IMR-90 (cell line): ENCODE data around the gene DYNLT4. TPM values are rescaled to one million over a fixed set of nuclear protein-coding genes. Genes with fewer than 3 reads are reported as not detected.

Experiments used
- ATAC-seq: fragments of 200-7000 bp; cut with Tn5 transposase; 2 replicates; pipeline ENCODE4 v1.9.1; 2020; ENCODE audit warnings: low read depth, mild to moderate bottlenecking, moderate library complexity
- BruUV-seq: library from RNA; stranded (reverse); fragments of 400-500 nt; replicated peaks from 2 replicates; lab custom pipeline; 2021; lab: Mats Ljungman, UMichigan
- CTCF ChIA-PET: fragments of 300-600 bp; formaldehyde crosslinking; extraction: SDS; loops from one replicate; lab custom pipeline; 2021; ENCODE audit warnings: antibody characterized with exemption; lab: Yijun Ruan, JAX
- POLR2A ChIA-PET: fragments of 300-600 bp; sonication (Branson Sonifier 250); formaldehyde crosslinking; loops from one replicate; lab custom pipeline; 2022; ENCODE audit warnings: antibody characterized with exemption; ENCODE audit not compliant: unreplicated experiment; lab: Charles Lee
- DNase-seq: peaks from one replicate; pipeline ENCODE4 v3.0.0; 2013
- H2AFZ ChIP-seq: replicated peaks from 2 replicates; pipeline ENCODE3; 2013; ENCODE audit warnings: low read length, mild to moderate bottlenecking; ENCODE audit not compliant: poor library complexity
- H2AK5ac ChIP-seq: 2 replicates; pipeline ENCODE4 v1.6.1; 2013; ENCODE audit warnings: low read depth, low read length, inconsistent platforms
- H2AK9ac ChIP-seq: replicated peaks from 2 replicates; pipeline ENCODE3; 2013; ENCODE audit warnings: mild to moderate bottlenecking, low read depth, low read length, moderate library complexity; ENCODE audit not compliant: poor library complexity
- H2BK120ac ChIP-seq: 2 replicates; pipeline ENCODE4 v1.6.1; 2013; ENCODE audit warnings: low read depth, low read length, inconsistent platforms
- H2BK15ac ChIP-seq: 3 replicates; pipeline ENCODE4 v1.6.1; 2013; ENCODE audit warnings: low read depth, low read length, inconsistent platforms
- H2BK20ac ChIP-seq: 2 replicates; pipeline ENCODE4 v1.6.1; 2013; ENCODE audit warnings: low read depth, mild to moderate bottlenecking, inconsistent platforms, low read length, moderate library complexity
- H2BK5ac ChIP-seq: 2 replicates; pipeline ENCODE4 v1.6.1; 2013; ENCODE audit warnings: mild to moderate bottlenecking, low read depth, low read length, inconsistent platforms; ENCODE audit not compliant: poor library complexity, severe bottlenecking
- H3K14ac ChIP-seq: replicated peaks from 2 replicates; pipeline ENCODE4 v1.6.1; 2013; ENCODE audit warnings: low read depth, low read length, inconsistent platforms
- H3K18ac ChIP-seq: 2 replicates; pipeline ENCODE4 v1.6.1; 2013; ENCODE audit warnings: low read depth, low read length, control low read depth
- H3K23ac ChIP-seq: 2 replicates; pipeline ENCODE4 v1.6.1; 2013; ENCODE audit warnings: low read depth, low read length, inconsistent platforms
- H3K27ac ChIP-seq: 2 replicates; pipeline ENCODE4 v1.5.1; 2013; ENCODE audit warnings: mild to moderate bottlenecking, control low read depth, low read length; ENCODE audit not compliant: insufficient read depth
- H3K27me3 ChIP-seq: 2 replicates; pipeline ENCODE4 v1.6.1; 2013; ENCODE audit warnings: low read length; ENCODE audit not compliant: control insufficient read depth, insufficient read depth
- H3K36me3 ChIP-seq: 2 replicates; pipeline ENCODE4 v1.6.1; 2013; ENCODE audit warnings: low read length, mixed read lengths; ENCODE audit not compliant: control insufficient read depth, insufficient read depth
- H3K4ac ChIP-seq: 2 replicates; pipeline ENCODE4 v1.6.1; 2013; ENCODE audit warnings: low read depth, low read length, inconsistent platforms
- H3K4me1 ChIP-seq: 2 replicates; pipeline ENCODE4 v1.6.1; 2013; ENCODE audit warnings: low read length, mixed read lengths; ENCODE audit not compliant: control insufficient read depth, insufficient read depth
- H3K4me2 ChIP-seq: 2 replicates; pipeline ENCODE4 v1.6.1; 2013; ENCODE audit warnings: low read depth, mild to moderate bottlenecking, control low read depth, low read length, moderate library complexity
- H3K4me3 ChIP-seq: 2 replicates; pipeline ENCODE4 v1.5.1; 2013; ENCODE audit warnings: low read depth, mild to moderate bottlenecking, control low read depth, low read length, moderate library complexity; ENCODE audit not compliant: insufficient read depth
- H3K56ac ChIP-seq: 2 replicates; pipeline ENCODE4 v1.6.1; 2013; ENCODE audit warnings: low read length, inconsistent platforms; ENCODE audit not compliant: insufficient read depth; ENCODE audit errors: extremely low read depth
- H3K79me1 ChIP-seq, 2 experiments: 2 replicates each; pipeline ENCODE4 v1.6.1; 2013; ENCODE audit warnings: low read length in 2 of 2, inconsistent platforms in 1 of 2, low read depth in 1 of 2
- H3K9ac ChIP-seq: 2 replicates; pipeline ENCODE4 v1.6.1; 2013; ENCODE audit warnings: low read depth, low read length, control low read depth
- H3K9me1 ChIP-seq: 2 replicates; pipeline ENCODE4 v1.6.1; 2013; ENCODE audit warnings: low read length, inconsistent platforms; ENCODE audit not compliant: insufficient read depth
- H3K9me3 ChIP-seq: 2 replicates; pipeline ENCODE4 v1.6.1; 2013; ENCODE audit warnings: low read length; ENCODE audit not compliant: control insufficient read depth, insufficient read depth
- H4K20me1 ChIP-seq: 2 replicates; pipeline ENCODE4 v1.6.1; 2013; ENCODE audit warnings: low read length, inconsistent platforms; ENCODE audit not compliant: insufficient read depth
- H4K5ac ChIP-seq: 2 replicates; pipeline ENCODE4 v1.6.1; 2013; ENCODE audit warnings: mild to moderate bottlenecking, low read depth, low read length, control low read depth
- H4K8ac ChIP-seq, 2 experiments: 2 replicates each; pipeline ENCODE4 v1.6.1; 2013; ENCODE audit warnings: low read depth in 2 of 2, low read length in 2 of 2, control low read depth in 1 of 2, inconsistent platforms in 1 of 2
- H4K91ac ChIP-seq: 2 replicates; pipeline ENCODE4 v1.6.1; 2013; ENCODE audit warnings: low read depth, low read length, inconsistent platforms; ENCODE audit not compliant: insufficient read depth
- BHLHE40 ChIP-seq: fragments of 150-350 bp; IDR thresholded peaks from 2 replicates; pipeline ENCODE4 v1.6.1; 2016; ENCODE audit warnings: mild to moderate bottlenecking, low read depth, low read length
- CEBPB ChIP-seq: IDR thresholded peaks from 2 replicates; pipeline ENCODE4 v1.6.1; 2012; ENCODE audit warnings: low read depth, low read length, improper control_type of control experiment
- CHD1 ChIP-seq: IDR thresholded peaks from 2 replicates; pipeline ENCODE4 v1.6.1; 2012; ENCODE audit warnings: low read depth, low read length, improper control_type of control experiment
- FOS ChIP-seq: fragments of 150-350 bp; IDR thresholded peaks from 2 replicates; pipeline ENCODE4 v1.6.1; 2016; ENCODE audit warnings: low read depth, low read length
- MAFK ChIP-seq: IDR thresholded peaks from 2 replicates; pipeline ENCODE4 v1.6.1; 2012; ENCODE audit warnings: low read depth, low read length, improper control_type of control experiment
- MAZ ChIP-seq: IDR thresholded peaks from 2 replicates; pipeline ENCODE4 v1.6.1; 2012; ENCODE audit warnings: low read depth, mild to moderate bottlenecking, low read length, improper control_type of control experiment, moderate library complexity, borderline replicate concordance
- MXI1 ChIP-seq: IDR thresholded peaks from 2 replicates; pipeline ENCODE4 v1.6.1; 2012; ENCODE audit warnings: low read depth, mild to moderate bottlenecking, low read length, moderate library complexity, borderline replicate concordance
- NFE2L2 ChIP-seq: fragments of 150-350 bp; IDR thresholded peaks from 2 replicates; pipeline ENCODE4 v1.6.1; 2016; ENCODE audit warnings: low read depth, mild to moderate bottlenecking, low read length
- POLR2A ChIP-seq: IDR thresholded peaks from 2 replicates; pipeline ENCODE4 v1.6.1; 2012; ENCODE audit warnings: mild to moderate bottlenecking, low read depth, low read length
- RAD21 ChIP-seq: IDR thresholded peaks from 2 replicates; pipeline ENCODE4 v1.6.1; 2012; ENCODE audit warnings: low read length, improper control_type of control experiment
- RCOR1 ChIP-seq: IDR thresholded peaks from 2 replicates; pipeline ENCODE4 v1.6.1; 2012; ENCODE audit warnings: mild to moderate bottlenecking, low read length, improper control_type of control experiment; ENCODE audit not compliant: insufficient replicate concordance
- RFX5 ChIP-seq: IDR thresholded peaks from 2 replicates; pipeline ENCODE4 v1.8.0; 2012; ENCODE audit warnings: low read depth, mild to moderate bottlenecking, low read length, moderate library complexity
- SMC3 ChIP-seq: fragments of 150-350 bp; IDR thresholded peaks from 2 replicates; pipeline ENCODE4 v1.6.1; 2016; ENCODE audit warnings: low read depth, mild to moderate bottlenecking, antibody characterized with exemption, low read length, moderate library complexity
- WGBS, 2 experiments: methylation state at CpG; one replicate each; pipeline versions ENCODE4 v1.1.5 to v1.1.7; 2013; ENCODE audit warnings: missing lambda C conversion rate in 2 of 2; ENCODE audit not compliant: insufficient read length in 1 of 2; ENCODE audit errors: extremely low coverage in 2 of 2; 5-methylcytosine and 5-hydroxymethylcytosine counted together
- dilution Hi-C: fragments of 300-500 bp; cut with HindIII; formaldehyde crosslinking; loops from one replicate; pipeline ENCODE4 v1.14.3; 2018; ENCODE audit warnings: low sequenced_read_pairs; ENCODE audit not compliant: unreplicated experiment
- in situ Hi-C: fragments of 300-500 bp; cut with MboI; formaldehyde crosslinking; loops from 3 replicates; pipeline ENCODE4 v1.14.3; 2019; ENCODE audit warnings: low sequenced_read_pairs, inconsistent platforms, mixed read lengths
- intact Hi-C: fragments of 100-400 bp; cut with micrococcal nuclease; formaldehyde crosslinking; loops from 2 replicates; pipeline ENCODE4 v1.10.0; 2022
- polyA plus RNA-seq, 3 experiments: library from polyadenylated mRNA; depleted of rRNA; stranded (reverse); fragments of >200 nt; gene quantifications; 2 replicates each; pipeline ENCODE4 v1.2.3, GENCODE V29; 2012; ENCODE audit warnings: low replicate concordance in 1 of 3
- total RNA-seq: library from RNA; depleted of rRNA; stranded (reverse); fragments of >200 nt; gene quantifications from 2 replicates; pipeline ENCODE4 v1.2.3, GENCODE V29; 2012
- TF ChIP-seq, protein P1 (sequence below): conservative IDR thresholded peaks from 2 replicates; pipeline ENCODE4 v1.5.1; 2012; ENCODE audit warnings: mild to moderate bottlenecking, low read depth, low read length, improper control_type of control experiment
- TF ChIP-seq, protein P2 (sequence below): fragments of 150-350 bp; IDR thresholded peaks from 2 replicates; pipeline ENCODE4 v1.6.1; 2016; ENCODE audit warnings: low read depth, mild to moderate bottlenecking, low read length, moderate library complexity, borderline replicate concordance

DYNLT4 gene
- total and polyA plus RNA-seq, 2 of the 4 experiments (the other 2 are of a cell fraction), result not detected

DNA sequence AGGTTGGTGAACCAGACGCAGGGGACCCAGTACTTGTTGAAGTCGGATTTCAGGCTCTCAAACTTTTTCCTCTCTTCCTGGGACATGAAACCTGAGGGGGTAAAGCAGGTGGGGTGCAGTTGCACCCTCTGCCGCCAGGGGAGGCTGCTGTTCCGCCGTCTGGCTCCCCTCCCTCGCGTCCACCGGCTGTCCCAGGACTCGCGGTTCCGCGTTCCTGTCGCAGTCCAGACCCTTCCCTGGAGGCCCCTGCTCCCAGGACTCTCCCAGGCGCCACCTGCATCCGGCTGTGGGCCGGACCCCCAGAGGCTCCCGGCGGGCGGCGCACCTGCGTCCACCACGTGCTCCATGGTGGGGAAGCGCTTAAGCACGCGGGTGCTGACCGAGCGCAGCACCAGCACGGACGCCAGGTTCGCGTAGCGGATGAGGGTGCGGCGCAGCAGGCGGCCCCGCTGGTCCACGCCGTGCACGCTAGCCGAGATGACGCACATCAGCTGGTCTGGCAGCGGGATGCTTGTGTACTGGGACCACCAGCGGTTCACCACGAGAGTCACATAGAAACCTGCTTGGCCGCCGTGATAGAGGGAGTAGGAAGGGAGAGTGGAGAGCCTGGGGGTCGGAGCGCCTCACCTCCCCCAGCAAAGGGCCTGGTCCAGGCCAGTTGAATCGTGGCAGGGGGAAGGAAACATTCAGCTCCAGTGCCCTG, 20.9 kb downstream of the DYNLT4 start:
- no peak overlapping the region for H2BK15ac ChIP-seq
- no peak overlapping the region for H3K56ac ChIP-seq
- H3K4ac ChIP-seq, result 0 out of 2 replicates have a peak overlapping the region, but pooled peaks have one; percentile 0
- H2BK120ac ChIP-seq, result no peak overlapping the region
- peaks cover 2% of the 10 kb centered on the region; the same call in 1 of the 2 replicates for H3K27me3 ChIP-seq
- ChIA-PET CTCF (interaction anchor here (1.4 kb wide), 1 partner anchor 13 kb away, joined by 9 read pairs; the partner anchor contains the start of gene PLK3), POLR2A (no interaction called here)
- no peak overlapping the region for H3K9ac ChIP-seq
- intact Hi-C loops (no loop called here), dilution Hi-C loops (no loop called here), in situ Hi-C loops (no loop called here)
- peaks cover under 1% of the 10 kb centered on the region; the same call in 1 of the 2 replicates for H3K36me3 ChIP-seq
- no peaks in the 10 kb centered on the region for H3K9me1 ChIP-seq
- H3K18ac ChIP-seq, result no peak overlapping the region
- H2AK5ac ChIP-seq, result peak overlapping the region; percentile 70
- H3K4me2 ChIP-seq, result peak overlapping the region; percentile 58
- H2AK9ac ChIP-seq, result peak overlapping the region; percentile 92
- H3K79me1 ChIP-seq, result peaks cover 0 to 1% of the 10 kb centered on the region in 2 experiments; a peak in 1 of 4 replicates
- no peak overlapping the region for H2BK5ac ChIP-seq
- H2BK20ac ChIP-seq, result no peak overlapping the region
- 0 out of 2 replicates have a peak, but pooled peaks cover under 1% of the 10 kb centered on the region for H4K20me1 ChIP-seq
- 17% methylated on average over 30 of the region's 49 CpGs; no CpG with 5 or more reads in 1 of the 2 experiments for WGBS, 2 experiments
- H3K27ac ChIP-seq, result no peak overlapping the region
- H2AFZ ChIP-seq, result peak overlapping the region; percentile 95
- peak overlapping the region; percentile 14; the same call in 1 of the 2 replicates for H4K5ac ChIP-seq
- H3K4me3 ChIP-seq, result peak overlapping the region; percentile 36; the same call in 1 of the 2 replicates
- H4K91ac ChIP-seq, result no peak overlapping the region
- no peak overlapping the region for H3K14ac ChIP-seq
- no TSS peak for BruUV-seq
- no peaks in the 10 kb centered on the region for H3K9me3 ChIP-seq
- peak; percentile 77 for ATAC-seq
- peak; percentile 59 for DNase-seq
- H4K8ac ChIP-seq, result peak overlapping the region in 1 of 2 experiments; percentile 79; a peak in 2 of 4 replicates
- peaks cover 8% of the 10 kb centered on the region; the same call in 1 of the 2 replicates for H3K4me1 ChIP-seq
- H3K23ac ChIP-seq, result no peak overlapping the region
- TF ChIP-seq SMC3, result peak; percentile 57
- TF ChIP-seq MXI1, result no peak
- TF ChIP-seq CEBPB, result no peak
- TF ChIP-seq, protein P1, sequence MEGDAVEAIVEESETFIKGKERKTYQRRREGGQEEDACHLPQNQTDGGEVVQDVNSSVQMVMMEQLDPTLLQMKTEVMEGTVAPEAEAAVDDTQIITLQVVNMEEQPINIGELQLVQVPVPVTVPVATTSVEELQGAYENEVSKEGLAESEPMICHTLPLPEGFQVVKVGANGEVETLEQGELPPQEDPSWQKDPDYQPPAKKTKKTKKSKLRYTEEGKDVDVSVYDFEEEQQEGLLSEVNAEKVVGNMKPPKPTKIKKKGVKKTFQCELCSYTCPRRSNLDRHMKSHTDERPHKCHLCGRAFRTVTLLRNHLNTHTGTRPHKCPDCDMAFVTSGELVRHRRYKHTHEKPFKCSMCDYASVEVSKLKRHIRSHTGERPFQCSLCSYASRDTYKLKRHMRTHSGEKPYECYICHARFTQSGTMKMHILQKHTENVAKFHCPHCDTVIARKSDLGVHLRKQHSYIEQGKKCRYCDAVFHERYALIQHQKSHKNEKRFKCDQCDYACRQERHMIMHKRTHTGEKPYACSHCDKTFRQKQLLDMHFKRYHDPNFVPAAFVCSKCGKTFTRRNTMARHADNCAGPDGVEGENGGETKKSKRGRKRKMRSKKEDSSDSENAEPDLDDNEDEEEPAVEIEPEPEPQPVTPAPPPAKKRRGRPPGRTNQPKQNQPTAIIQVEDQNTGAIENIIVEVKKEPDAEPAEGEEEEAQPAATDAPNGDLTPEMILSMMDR, result peak; percentile 83
- TF ChIP-seq NFE2L2, result no peak
- TF ChIP-seq CHD1, result no peak
- TF ChIP-seq, protein P2, sequence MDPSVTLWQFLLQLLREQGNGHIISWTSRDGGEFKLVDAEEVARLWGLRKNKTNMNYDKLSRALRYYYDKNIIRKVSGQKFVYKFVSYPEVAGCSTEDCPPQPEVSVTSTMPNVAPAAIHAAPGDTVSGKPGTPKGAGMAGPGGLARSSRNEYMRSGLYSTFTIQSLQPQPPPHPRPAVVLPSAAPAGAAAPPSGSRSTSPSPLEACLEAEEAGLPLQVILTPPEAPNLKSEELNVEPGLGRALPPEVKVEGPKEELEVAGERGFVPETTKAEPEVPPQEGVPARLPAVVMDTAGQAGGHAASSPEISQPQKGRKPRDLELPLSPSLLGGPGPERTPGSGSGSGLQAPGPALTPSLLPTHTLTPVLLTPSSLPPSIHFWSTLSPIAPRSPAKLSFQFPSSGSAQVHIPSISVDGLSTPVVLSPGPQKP, result no peak
- TF ChIP-seq BHLHE40, result no peak; the same call in 1 of the 2 replicates
- TF ChIP-seq POLR2A, result no peak
- TF ChIP-seq RFX5, result no peak
- TF ChIP-seq RCOR1, result no peak
- TF ChIP-seq FOS, result no peak
- TF ChIP-seq MAFK, result no peak
- TF ChIP-seq MAZ, result no peak
- TF ChIP-seq RAD21, result peak; percentile 83
